Endothelial cell of umbilical vein (primary cell): Measurements from ENCODE around the gene COL9A3.

Experiments
- FOS ChIP-seq: IDR thresholded peaks from 2 replicates; pipeline ENCODE4 v1.6.1; 2011; ENCODE audit warnings: mild to moderate bottlenecking, low read length, moderate library complexity, borderline replicate concordance; ENCODE audit not compliant: insufficient read depth
- JUN ChIP-seq: IDR thresholded peaks from 2 replicates; pipeline ENCODE4 v1.6.1; 2011; ENCODE audit warnings: borderline replicate concordance, low read depth; ENCODE audit not compliant: insufficient read length, insufficient read depth
- MAX ChIP-seq: IDR thresholded peaks from 2 replicates; pipeline ENCODE4 v1.6.1; 2011; ENCODE audit not compliant: insufficient read depth, insufficient read length
- POLR2A ChIP-seq: IDR thresholded peaks from 2 replicates; pipeline ENCODE4 v1.6.1; 2012; ENCODE audit warnings: low read depth, mild to moderate bottlenecking, control low read depth, low read length
- POLR2AphosphoS5 ChIP-seq: IDR thresholded peaks from 2 replicates; pipeline ENCODE4 v1.6.1; 2012; ENCODE audit warnings: low read depth, mild to moderate bottlenecking, control low read depth, low read length, moderate library complexity; ENCODE audit not compliant: insufficient read depth
- TF ChIP-seq, protein P1 (sequence below), 2 donors: IDR thresholded peaks; 1 replicate in 1 of 2; 2 replicates in 1 of 2; pipeline ENCODE4 v1.5.1; 2011; ENCODE audit warnings: low read length in 2 of 2, mild to moderate bottlenecking in 2 of 2, moderate library complexity in 2 of 2, control low read depth in 1 of 2, inconsistent platforms in 1 of 2, low read depth in 1 of 2; ENCODE audit not compliant: insufficient read depth in 1 of 2; ENCODE audit errors: extremely low read depth in 1 of 2

- TF ChIP-seq POLR2A (no peak), JUN (no peak), FOS (no peak), MAX (no peak), POLR2AphosphoS5 (no peak)
- TF ChIP-seq, protein P1, sequence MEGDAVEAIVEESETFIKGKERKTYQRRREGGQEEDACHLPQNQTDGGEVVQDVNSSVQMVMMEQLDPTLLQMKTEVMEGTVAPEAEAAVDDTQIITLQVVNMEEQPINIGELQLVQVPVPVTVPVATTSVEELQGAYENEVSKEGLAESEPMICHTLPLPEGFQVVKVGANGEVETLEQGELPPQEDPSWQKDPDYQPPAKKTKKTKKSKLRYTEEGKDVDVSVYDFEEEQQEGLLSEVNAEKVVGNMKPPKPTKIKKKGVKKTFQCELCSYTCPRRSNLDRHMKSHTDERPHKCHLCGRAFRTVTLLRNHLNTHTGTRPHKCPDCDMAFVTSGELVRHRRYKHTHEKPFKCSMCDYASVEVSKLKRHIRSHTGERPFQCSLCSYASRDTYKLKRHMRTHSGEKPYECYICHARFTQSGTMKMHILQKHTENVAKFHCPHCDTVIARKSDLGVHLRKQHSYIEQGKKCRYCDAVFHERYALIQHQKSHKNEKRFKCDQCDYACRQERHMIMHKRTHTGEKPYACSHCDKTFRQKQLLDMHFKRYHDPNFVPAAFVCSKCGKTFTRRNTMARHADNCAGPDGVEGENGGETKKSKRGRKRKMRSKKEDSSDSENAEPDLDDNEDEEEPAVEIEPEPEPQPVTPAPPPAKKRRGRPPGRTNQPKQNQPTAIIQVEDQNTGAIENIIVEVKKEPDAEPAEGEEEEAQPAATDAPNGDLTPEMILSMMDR (IDR thresholded peaks at IDR 0.05; ENCODE audit: extremely low read depth in 1 of 2, insufficient read depth in 1 of 2, low read depth in 1 of 2, low read length in 2 of 2), result no peak
These were observed 29.5 kb downstream of the COL9A3 start for GRCh38 chr20:62846166-62846890.
